Measurements from ENCODE around the gene CD44. TPM values are rescaled to one million over a fixed set of nuclear protein-coding genes. Genes with fewer than 3 reads are reported as not detected.
A peak's percentile ranks its signal among the peaks of the same experiment; 100 is the strongest.

Gene CD44
- total and polyA plus RNA-seq, 10 of the 15 experiments (the other 5 are each of a cell fraction or from before 2014, with no cell fraction given), result 57.1 to 293 (median 120) TPM

DNA sequence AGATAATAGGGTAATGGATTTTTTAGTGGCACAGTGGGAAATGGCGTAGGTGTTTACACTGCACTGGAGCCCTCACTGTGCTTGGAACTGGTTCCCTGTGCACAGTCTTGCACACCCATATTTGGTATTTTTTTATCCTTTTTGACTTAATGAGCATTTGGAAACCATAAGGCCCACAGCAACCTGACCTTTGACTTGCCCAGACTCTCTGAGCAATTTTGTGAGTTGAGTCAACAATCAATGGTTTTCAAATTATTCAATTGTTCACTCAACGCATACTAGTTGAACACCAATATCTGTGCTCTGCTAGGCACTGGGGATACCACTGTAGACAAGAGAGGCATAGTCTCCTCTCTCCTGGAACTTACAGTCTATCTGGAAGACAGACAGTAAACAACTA, 14.3 kb downstream of the CD44 start:
- CTCF ChIA-PET, result interaction anchor here (1.1 to 10.3 kb wide), 4 partner anchors 10 to 124 kb away, joined by 3 to 111 read pairs (median 12); no protein-coding TSS in a partner anchor
- no peaks in the 10 kb centered on the region for H4K20me1 ChIP-seq (ENCODE audit: control insufficient read depth, insufficient read depth)
- peaks cover 22% of the 10 kb centered on the region for H3K79me2 ChIP-seq (ENCODE audit: control insufficient read depth, insufficient read depth, low read length)
- H3K27ac ChIP-seq (ENCODE audit: control insufficient read depth, insufficient read depth), result no peak overlapping the region
- no peaks in the 10 kb centered on the region for H3K4me1 ChIP-seq (ENCODE audit: control insufficient read depth, insufficient read depth, low read length)
- POLR2A ChIA-PET, result no interaction called here
- SMC1A ChIA-PET (ENCODE audit: uncharacterized antibody, unreplicated experiment), result interaction anchor here (1.0 to 16.2 kb wide), 9 partner anchors 10 to 150 kb away, joined by 3 to 234 read pairs (median 8); no protein-coding TSS in a partner anchor
- no peak overlapping the region for H3K4me3 ChIP-seq
- H3K9me3 ChIP-seq (replicated peaks; ENCODE audit: control insufficient read depth, insufficient read depth, low read length), result no peaks in the 10 kb centered on the region; the same call in 2 of the 3 replicates
- H3K4me2 ChIP-seq (ENCODE audit: control insufficient read depth, insufficient read depth), result no peak overlapping the region
- RAD21 ChIA-PET (ENCODE audit: unreplicated experiment), result interaction anchor here (1.2 kb wide), 1 partner anchor 9 kb away, joined by 3 read pairs; no protein-coding TSS in a partner anchor
- peaks cover 0 to 4% of the 10 kb centered on the region in 2 experiments; a peak in 2 of 4 replicates for H3K36me3 ChIP-seq (ENCODE audit: control insufficient read depth in 2 of 2, insufficient read depth in 2 of 2, low read length in 1 of 2)
- DNase-seq (ENCODE audit: low read depth, low spot score) (no peak), FAIRE-seq (no peak), ATAC-seq (peak; percentile 8)
- in situ Hi-C loops (cut with MboI), result no loop called here
- no TSS peak for BruUV-seq (replicated peaks)
- H3K27me3 ChIP-seq (replicated peaks in 1 of 2; ENCODE audit: control insufficient read depth in 2 of 2, insufficient read depth in 2 of 2, low read length in 1 of 2), result no peaks in the 10 kb centered on the region
- H2AFZ ChIP-seq (ENCODE audit: control insufficient read depth, low read depth, low read length), result no peak overlapping the region
- WGBS (ENCODE audit: insufficient coverage, insufficient replicate concordance, low lambda C conversion rate, missing lambda C conversion rate), result 49% methylated on average over 2 of the region's 2 CpGs
- intact Hi-C loops (cut with micrococcal nuclease; ENCODE audit: unreplicated experiment), result no loop called here
- no peak overlapping the region for H3K9ac ChIP-seq (ENCODE audit: control insufficient read depth, insufficient read depth, low read length)
- TF ChIP-seq NR2F1 (conservative IDR thresholded peaks at IDR 0.05) (0 out of 2 replicates have a peak, but pooled peaks have one; percentile 28), NFYB (IDR thresholded peaks at IDR 0.05; ENCODE audit: insufficient read depth, low read depth, low read length) (no peak)

- TF ChIP-seq, protein P1, sequence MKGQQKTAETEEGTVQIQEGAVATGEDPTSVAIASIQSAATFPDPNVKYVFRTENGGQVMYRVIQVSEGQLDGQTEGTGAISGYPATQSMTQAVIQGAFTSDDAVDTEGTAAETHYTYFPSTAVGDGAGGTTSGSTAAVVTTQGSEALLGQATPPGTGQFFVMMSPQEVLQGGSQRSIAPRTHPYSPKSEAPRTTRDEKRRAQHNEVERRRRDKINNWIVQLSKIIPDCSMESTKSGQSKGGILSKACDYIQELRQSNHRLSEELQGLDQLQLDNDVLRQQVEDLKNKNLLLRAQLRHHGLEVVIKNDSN (IDR thresholded peaks at IDR 0.05; ENCODE audit: borderline replicate concordance, extremely low read length, insufficient read depth, low read depth, low read length), result peak; percentile 60
- TF ChIP-seq, protein P2, sequence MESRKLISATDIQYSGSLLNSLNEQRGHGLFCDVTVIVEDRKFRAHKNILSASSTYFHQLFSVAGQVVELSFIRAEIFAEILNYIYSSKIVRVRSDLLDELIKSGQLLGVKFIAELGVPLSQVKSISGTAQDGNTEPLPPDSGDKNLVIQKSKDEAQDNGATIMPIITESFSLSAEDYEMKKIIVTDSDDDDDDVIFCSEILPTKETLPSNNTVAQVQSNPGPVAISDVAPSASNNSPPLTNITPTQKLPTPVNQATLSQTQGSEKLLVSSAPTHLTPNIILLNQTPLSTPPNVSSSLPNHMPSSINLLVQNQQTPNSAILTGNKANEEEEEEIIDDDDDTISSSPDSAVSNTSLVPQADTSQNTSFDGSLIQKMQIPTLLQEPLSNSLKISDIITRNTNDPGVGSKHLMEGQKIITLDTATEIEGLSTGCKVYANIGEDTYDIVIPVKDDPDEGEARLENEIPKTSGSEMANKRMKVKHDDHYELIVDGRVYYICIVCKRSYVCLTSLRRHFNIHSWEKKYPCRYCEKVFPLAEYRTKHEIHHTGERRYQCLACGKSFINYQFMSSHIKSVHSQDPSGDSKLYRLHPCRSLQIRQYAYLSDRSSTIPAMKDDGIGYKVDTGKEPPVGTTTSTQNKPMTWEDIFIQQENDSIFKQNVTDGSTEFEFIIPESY (IDR thresholded peaks at IDR 0.05), result no peak
- peak; percentile 53; the same call in 1 of the 2 replicates for TF ChIP-seq NFYB (IDR thresholded peaks at IDR 0.05; ENCODE audit: insufficient read depth, low read depth, low read length)
- no peaks in the 10 kb centered on the region for H4K20me1 ChIP-seq (ENCODE audit: control insufficient read depth, insufficient read depth)
- no peak for FAIRE-seq
Measured at GRCh38 chr11:35154952-35155351, 16.0 kb downstream of the CD44 start.

More at GRCh38 chr11:35154952-35155351, 16.0 kb downstream of the CD44 start:
- in situ Hi-C loops (cut with MboI), result no loop called here
- Histone ChIP-seq H2AFZ (ENCODE audit: control insufficient read depth, low read depth, low read length) (no peak overlapping the region), H3K4me2 (ENCODE audit: control insufficient read depth, insufficient read depth) (no peak overlapping the region), H3K4me3 (no peak overlapping the region), H3K9me3 (replicated peaks; ENCODE audit: control insufficient read depth, insufficient read depth, low read length) (no peaks in the 10 kb centered on the region; the same call in 2 of the 3 replicates), H3K79me2 (ENCODE audit: control insufficient read depth, insufficient read depth, low read length) (peaks cover 18% of the 10 kb centered on the region), H3K27me3 (replicated peaks in 1 of 2; ENCODE audit: control insufficient read depth in 2 of 2, insufficient read depth in 2 of 2, low read length in 1 of 2) (no peaks in the 10 kb centered on the region), H3K27ac (ENCODE audit: control insufficient read depth, insufficient read depth) (no peak overlapping the region), H3K36me3 (ENCODE audit: control insufficient read depth in 2 of 2, insufficient read depth in 2 of 2, low read length in 1 of 2) (peaks cover 2 to 3% of the 10 kb centered on the region in 2 experiments; a peak in 3 of 4 replicates), H3K4me1 (ENCODE audit: control insufficient read depth, insufficient read depth, low read length) (no peaks in the 10 kb centered on the region), H3K9ac (ENCODE audit: control insufficient read depth, insufficient read depth, low read length) (no peak overlapping the region)
- BruUV-seq (replicated peaks), result no TSS peak
- RAD21 ChIA-PET (ENCODE audit: unreplicated experiment), result interaction anchor here (1.1 to 2.7 kb wide), 4 partner anchors 9 to 73 kb away, joined by 3 to 12 read pairs (median 3); no protein-coding TSS in a partner anchor
- CTCF ChIA-PET, result interaction anchor here (0.6 to 2.1 kb wide), 4 partner anchors 8 to 460 kb away, joined by 3 to 20 read pairs (median 6); no protein-coding TSS in a partner anchor
- DNase-seq (ENCODE audit: low read depth, low spot score) (no peak), ATAC-seq (no peak)
- POLR2A ChIA-PET, result interaction anchor here (0.9 kb wide), 1 partner anchor 9 kb away, joined by 3 read pairs; no protein-coding TSS in a partner anchor
- SMC1A ChIA-PET (ENCODE audit: uncharacterized antibody, unreplicated experiment), result interaction anchor here (0.7 to 16.2 kb wide), 12 partner anchors 8 to 173 kb away, joined by 3 to 234 read pairs (median 4); no protein-coding TSS in a partner anchor
- 93% methylated on average over 1 of the region's 1 CpG for WGBS (ENCODE audit: insufficient coverage, insufficient replicate concordance, low lambda C conversion rate, missing lambda C conversion rate)
- intact Hi-C loops (cut with micrococcal nuclease; ENCODE audit: unreplicated experiment), result no loop called here

All from GM12878 (cell line).